GM23338 (cell line): ENCODE measurements around the gene MTA3. TPM values are rescaled to one million over a fixed set of nuclear protein-coding genes. Genes with fewer than 3 reads are reported as not detected.

Experiments used
- ATAC-seq: fragments of 200-7000 bp; cut with Tn5 transposase; 3 replicates; pipeline ENCODE4 v1.9.1; 2020
- DNase-seq: peaks from one replicate; pipeline ENCODE4 v3.0.0-alpha.2; 2015; ENCODE audit warnings: low spot score
- H2AFZ ChIP-seq: fragments of 200-600 bp; sonication (generic); 2 replicates; pipeline ENCODE4 v1.8.0; 2016; ENCODE audit warnings: antibody characterized with exemption, mild to moderate bottlenecking, moderate library complexity
- H3F3A ChIP-seq: fragments of 200-600 bp; sonication (generic); replicated peaks from 2 replicates; pipeline ENCODE4 v1.8.0; 2017; ENCODE audit warnings: antibody characterized with exemption, mixed run types, low read depth
- H3K27ac ChIP-seq: fragments of 200-600 bp; sonication (generic); 2 replicates; pipeline ENCODE4 v1.6.1; 2016; ENCODE audit warnings: low read depth
- H3K27me3 ChIP-seq: fragments of 200-600 bp; sonication (generic); 2 replicates; pipeline ENCODE4 v1.8.0; 2016; ENCODE audit warnings: mild to moderate bottlenecking, mixed run types, moderate library complexity; ENCODE audit not compliant: insufficient read depth
- H3K36me3 ChIP-seq: fragments of 200-600 bp; sonication (generic); 2 replicates; pipeline ENCODE4 v1.8.0; 2016; ENCODE audit warnings: mild to moderate bottlenecking; ENCODE audit not compliant: insufficient read depth
- H3K4me1 ChIP-seq: fragments of 200-600 bp; sonication (generic); 2 replicates; pipeline ENCODE4 v1.8.0; 2016; ENCODE audit warnings: mild to moderate bottlenecking, moderate library complexity; ENCODE audit not compliant: insufficient read depth
- H3K4me2 ChIP-seq: fragments of 200-600 bp; sonication (generic); 2 replicates; pipeline ENCODE4 v1.7.1; 2017; ENCODE audit warnings: mixed run types
- H3K4me3 ChIP-seq: fragments of 200-600 bp; sonication (generic); 2 replicates; pipeline ENCODE4 v1.6.1; 2016; ENCODE audit warnings: mixed run types
- H3K79me2 ChIP-seq: fragments of 200-600 bp; sonication (generic); replicated peaks from 2 replicates; pipeline ENCODE4 v1.8.0; 2017; ENCODE audit warnings: mild to moderate bottlenecking; ENCODE audit not compliant: insufficient read depth
- H3K9me2 ChIP-seq: fragments of 200-600 bp; sonication (generic); 2 replicates; pipeline ENCODE4 v1.8.0; 2017; ENCODE audit not compliant: insufficient read depth
- H4K20me1 ChIP-seq: fragments of 200-600 bp; sonication (generic); replicated peaks from 2 replicates; pipeline ENCODE4 v1.8.0; 2017; ENCODE audit warnings: mild to moderate bottlenecking; ENCODE audit not compliant: insufficient read depth
- H3K27ac Mint-ChIP-seq: 2 replicates; pipeline ENCODE4 v1.8.0; 2020; ENCODE audit warnings: inconsistent platforms, mild to moderate bottlenecking, moderate library complexity, mixed read lengths
- H3K27me3 Mint-ChIP-seq: 3 replicates; pipeline ENCODE4 v1.8.0; 2022; ENCODE audit warnings: low read depth, mild to moderate bottlenecking, moderate library complexity, mixed read lengths, inconsistent platforms; ENCODE audit not compliant: insufficient read depth, poor library complexity
- H3K36me3 Mint-ChIP-seq: 3 replicates; pipeline ENCODE4 v1.8.0; 2021; ENCODE audit warnings: low read depth, mild to moderate bottlenecking, inconsistent platforms, moderate library complexity, mixed read lengths
- H3K4me1 Mint-ChIP-seq: 3 replicates; pipeline ENCODE4 v1.8.0; 2020; ENCODE audit warnings: mild to moderate bottlenecking, inconsistent platforms, mixed read lengths
- H3K4me3 Mint-ChIP-seq: 3 replicates; pipeline ENCODE4 v1.8.0; 2021; ENCODE audit warnings: moderate library complexity, mild to moderate bottlenecking, inconsistent platforms, mixed read lengths
- H3K9me3 Mint-ChIP-seq: 3 replicates; pipeline ENCODE4 v1.8.0; 2020; ENCODE audit warnings: moderate library complexity, mild to moderate bottlenecking, inconsistent platforms, mixed read lengths
- EZH2 ChIP-seq: fragments of 200-600 bp; sonication (generic); IDR thresholded peaks from one replicate; pipeline ENCODE4 v1.8.0; 2017; ENCODE audit warnings: antibody characterized with exemption, mild to moderate bottlenecking, low read depth; ENCODE audit not compliant: unreplicated experiment
- EZH2phosphoT487 ChIP-seq: fragments of 200-600 bp; sonication (generic); IDR thresholded peaks from one replicate; pipeline ENCODE4 v1.8.1; 2018; ENCODE audit warnings: antibody characterized with exemption; ENCODE audit not compliant: unreplicated experiment
- NANOG ChIP-seq: IDR thresholded peaks from 2 replicates; pipeline ENCODE4 v1.6.1; 2016; ENCODE audit warnings: antibody characterized with exemption, borderline replicate concordance
- POLR2AphosphoS5 ChIP-seq: IDR thresholded peaks from 2 replicates; pipeline ENCODE4 v1.6.1; 2016; ENCODE audit warnings: antibody characterized with exemption, low read depth
- STAT1 ChIP-seq: IDR thresholded peaks from one replicate; pipeline ENCODE4 v1.6.1; 2016; ENCODE audit warnings: antibody characterized with exemption; ENCODE audit not compliant: unreplicated experiment
- ZNF114 ChIP-seq: fragments of 250-450 bp; sonication (Bioruptor Pico); IDR thresholded peaks from 2 replicates; pipeline ENCODE4 v1.5.0; 2020; ENCODE audit warnings: mild to moderate bottlenecking, moderate library complexity
- ZNF331 ChIP-seq: fragments of 250-450 bp; sonication (Bioruptor Pico); IDR thresholded peaks from 2 replicates; pipeline ENCODE4 v1.5.0; 2020; ENCODE audit warnings: low read depth, mild to moderate bottlenecking, moderate library complexity
- polyA plus RNA-seq: library from polyadenylated mRNA; unstranded; fragments of >200 nt; fragmentation: Nextera tagmentation; extraction: Ambion mirVana; gene quantifications from 2 replicates; pipeline ENCODE4 v1.2.1, GENCODE V29; 2016
- total RNA-seq: library from RNA; depleted of rRNA; stranded (reverse); fragments of >200 nt; shearing (Covaris generic); gene quantifications from 2 replicates; pipeline ENCODE4 v1.2.3, GENCODE V29; 2014
- TF ChIP-seq, protein P1 (sequence below), 2 experiments: fragments of 200-600 bp in 1 of 2; sonication (generic) in 1 of 2; conservative IDR thresholded peaks; 2 replicates each; pipeline versions ENCODE4 v1.5.1 to v1.6.1; 2016 to 2017; ENCODE audit warnings: antibody characterized with exemption in 2 of 2, low read depth in 2 of 2, mild to moderate bottlenecking in 2 of 2, moderate library complexity in 1 of 2
- TF ChIP-seq, protein P2 (sequence below): fragments of 250-450 bp; sonication (Bioruptor Pico); IDR thresholded peaks from 2 replicates; pipeline ENCODE4 v1.5.0; 2020; ENCODE audit warnings: mild to moderate bottlenecking, moderate library complexity
- TF ChIP-seq, protein P3 (sequence below): IDR thresholded peaks from 2 replicates; pipeline ENCODE4 v1.6.1; 2016; ENCODE audit warnings: antibody characterized with exemption

The MTA3 gene
- total and polyA plus RNA-seq, 2 experiments from 2014 or later: 162 to 208 TPM

DNA sequence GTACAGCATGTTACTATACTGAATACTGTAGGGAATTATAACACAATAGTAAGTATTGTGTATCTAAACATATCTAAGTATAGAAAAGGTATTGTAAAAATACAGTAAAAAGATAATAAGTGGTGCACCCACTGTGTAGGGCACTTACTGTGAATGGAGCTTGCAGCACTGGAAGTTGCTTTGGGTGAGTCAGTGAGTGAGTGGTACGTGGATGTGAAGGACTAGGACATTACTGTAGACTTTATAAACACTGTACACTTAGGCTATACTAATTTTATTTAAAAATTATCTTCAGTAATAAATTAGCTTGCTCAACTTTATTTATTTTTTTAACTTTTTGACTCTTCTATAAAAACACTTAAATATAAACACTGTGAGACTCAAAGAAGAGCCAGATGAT lies 82.6 kb downstream of the MTA3 start (continued):
- TF ChIP-seq, protein P1, sequence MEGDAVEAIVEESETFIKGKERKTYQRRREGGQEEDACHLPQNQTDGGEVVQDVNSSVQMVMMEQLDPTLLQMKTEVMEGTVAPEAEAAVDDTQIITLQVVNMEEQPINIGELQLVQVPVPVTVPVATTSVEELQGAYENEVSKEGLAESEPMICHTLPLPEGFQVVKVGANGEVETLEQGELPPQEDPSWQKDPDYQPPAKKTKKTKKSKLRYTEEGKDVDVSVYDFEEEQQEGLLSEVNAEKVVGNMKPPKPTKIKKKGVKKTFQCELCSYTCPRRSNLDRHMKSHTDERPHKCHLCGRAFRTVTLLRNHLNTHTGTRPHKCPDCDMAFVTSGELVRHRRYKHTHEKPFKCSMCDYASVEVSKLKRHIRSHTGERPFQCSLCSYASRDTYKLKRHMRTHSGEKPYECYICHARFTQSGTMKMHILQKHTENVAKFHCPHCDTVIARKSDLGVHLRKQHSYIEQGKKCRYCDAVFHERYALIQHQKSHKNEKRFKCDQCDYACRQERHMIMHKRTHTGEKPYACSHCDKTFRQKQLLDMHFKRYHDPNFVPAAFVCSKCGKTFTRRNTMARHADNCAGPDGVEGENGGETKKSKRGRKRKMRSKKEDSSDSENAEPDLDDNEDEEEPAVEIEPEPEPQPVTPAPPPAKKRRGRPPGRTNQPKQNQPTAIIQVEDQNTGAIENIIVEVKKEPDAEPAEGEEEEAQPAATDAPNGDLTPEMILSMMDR (conservative IDR thresholded peaks at IDR 0.05; ENCODE audit: low read depth in 2 of 2): no peak
- no peak for TF ChIP-seq EZH2phosphoT487
- no peak for TF ChIP-seq STAT1

DNA sequence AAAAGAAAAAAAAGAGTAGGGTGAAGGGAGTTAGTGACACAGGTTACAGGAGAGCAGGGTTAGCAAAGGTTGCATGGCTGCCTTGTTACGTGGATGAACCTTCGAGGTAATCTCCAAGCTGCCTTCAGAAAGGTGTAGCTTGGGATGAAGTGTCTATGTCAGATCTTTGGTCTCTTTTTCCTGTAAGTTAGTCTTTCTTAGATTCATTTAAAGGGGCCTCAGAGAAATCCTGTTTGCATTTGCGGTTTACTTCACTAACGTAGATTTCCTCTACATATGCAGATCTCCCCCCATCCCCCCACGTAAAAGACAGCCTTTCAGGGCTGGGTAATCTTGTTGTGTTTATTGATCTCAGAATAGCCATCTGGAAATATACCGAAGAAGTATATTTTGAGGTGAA lies 83.7 kb downstream of the MTA3 start:
- Histone ChIP-seq H3F3A (peaks cover 6% of the 10 kb centered on the region; the same call in 1 of the 2 replicates), H3K4me2 (peak overlapping the region; percentile 67), H3K36me3 (no peaks in the 10 kb centered on the region; the same call in 1 of the 2 replicates), H3K27me3 (no peaks in the 10 kb centered on the region), H3K27ac (peak overlapping the region; percentile 73), H3K4me3 (peak overlapping the region; percentile 27), H2AFZ (no peak overlapping the region), H3K4me1 (peaks cover 39% of the 10 kb centered on the region), H3K79me2 (peaks cover 83% of the 10 kb centered on the region), H3K9me2 (no peaks in the 10 kb centered on the region), H4K20me1 (peaks cover 4% of the 10 kb centered on the region)
- peak; percentile 40 for DNase-seq
- Mint-ChIP-seq H3K4me1 (peaks cover 42% of the 10 kb centered on the region), H3K27ac (peak overlapping the region; percentile 28), H3K4me3 (peak overlapping the region; percentile 49), H3K27me3 (peaks cover 2% of the 10 kb centered on the region), H3K9me3 (no peaks in the 10 kb centered on the region), H3K36me3 (peaks cover 28% of the 10 kb centered on the region)
- peak; percentile 31 for ATAC-seq
- TF ChIP-seq POLR2AphosphoS5 (no peak), EZH2phosphoT487 (no peak)

DNA sequence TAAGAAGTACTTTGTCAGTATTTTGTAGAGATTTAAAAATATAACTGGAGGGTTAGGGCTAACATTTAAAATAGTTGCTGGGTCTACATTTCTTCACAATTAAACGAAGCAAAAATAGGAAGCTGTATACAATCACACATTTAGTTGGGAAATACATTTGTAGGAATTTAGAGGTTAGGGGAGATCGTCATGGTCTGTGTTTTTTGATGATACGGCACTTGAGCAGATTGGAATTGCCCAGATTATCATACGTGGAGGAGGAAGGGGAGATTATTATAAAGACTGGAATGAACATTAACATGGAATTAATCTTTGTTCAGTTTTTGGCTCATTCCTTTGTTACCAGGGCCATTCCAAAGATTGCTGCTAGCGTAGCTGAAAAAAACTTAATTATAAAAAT lies 84.6 kb downstream of the MTA3 start:
- H3K4me1 ChIP-seq: peaks cover 39% of the 10 kb centered on the region
- H3K27me3 Mint-ChIP-seq: peaks cover under 1% of the 10 kb centered on the region
- H3K4me3 ChIP-seq: no peak overlapping the region
- H3K79me2 ChIP-seq: peaks cover 86% of the 10 kb centered on the region
- H3K9me2 ChIP-seq: no peaks in the 10 kb centered on the region
- no peak overlapping the region; the same call in 1 of the 2 replicates for H3K27ac ChIP-seq
- peaks cover 4% of the 10 kb centered on the region for H4K20me1 ChIP-seq
- no peaks in the 10 kb centered on the region for H3K27me3 ChIP-seq
- H2AFZ ChIP-seq: no peak overlapping the region
- H3K36me3 ChIP-seq: no peaks in the 10 kb centered on the region; the same call in 1 of the 2 replicates
- H3K36me3 Mint-ChIP-seq: peaks cover 28% of the 10 kb centered on the region
- H3F3A ChIP-seq: peaks cover 4% of the 10 kb centered on the region; the same call in 1 of the 2 replicates
- peak overlapping the region; percentile 6 for H3K27ac Mint-ChIP-seq
- H3K4me3 Mint-ChIP-seq: no peak overlapping the region
- no peaks in the 10 kb centered on the region for H3K9me3 Mint-ChIP-seq
- peak overlapping the region; percentile 67; the same call in 1 of the 2 replicates for H3K4me2 ChIP-seq
- H3K4me1 Mint-ChIP-seq: peaks cover 39% of the 10 kb centered on the region
- no peak for DNase-seq
- no peak for ATAC-seq
- TF ChIP-seq ZNF331 (CRISPR knock-in tag) (no peak), POLR2AphosphoS5 (no peak), EZH2 (no peak), NANOG (no peak), ZNF114 (CRISPR knock-in tag) (no peak), STAT1 (no peak), EZH2phosphoT487 (no peak)
- TF ChIP-seq, protein P2, sequence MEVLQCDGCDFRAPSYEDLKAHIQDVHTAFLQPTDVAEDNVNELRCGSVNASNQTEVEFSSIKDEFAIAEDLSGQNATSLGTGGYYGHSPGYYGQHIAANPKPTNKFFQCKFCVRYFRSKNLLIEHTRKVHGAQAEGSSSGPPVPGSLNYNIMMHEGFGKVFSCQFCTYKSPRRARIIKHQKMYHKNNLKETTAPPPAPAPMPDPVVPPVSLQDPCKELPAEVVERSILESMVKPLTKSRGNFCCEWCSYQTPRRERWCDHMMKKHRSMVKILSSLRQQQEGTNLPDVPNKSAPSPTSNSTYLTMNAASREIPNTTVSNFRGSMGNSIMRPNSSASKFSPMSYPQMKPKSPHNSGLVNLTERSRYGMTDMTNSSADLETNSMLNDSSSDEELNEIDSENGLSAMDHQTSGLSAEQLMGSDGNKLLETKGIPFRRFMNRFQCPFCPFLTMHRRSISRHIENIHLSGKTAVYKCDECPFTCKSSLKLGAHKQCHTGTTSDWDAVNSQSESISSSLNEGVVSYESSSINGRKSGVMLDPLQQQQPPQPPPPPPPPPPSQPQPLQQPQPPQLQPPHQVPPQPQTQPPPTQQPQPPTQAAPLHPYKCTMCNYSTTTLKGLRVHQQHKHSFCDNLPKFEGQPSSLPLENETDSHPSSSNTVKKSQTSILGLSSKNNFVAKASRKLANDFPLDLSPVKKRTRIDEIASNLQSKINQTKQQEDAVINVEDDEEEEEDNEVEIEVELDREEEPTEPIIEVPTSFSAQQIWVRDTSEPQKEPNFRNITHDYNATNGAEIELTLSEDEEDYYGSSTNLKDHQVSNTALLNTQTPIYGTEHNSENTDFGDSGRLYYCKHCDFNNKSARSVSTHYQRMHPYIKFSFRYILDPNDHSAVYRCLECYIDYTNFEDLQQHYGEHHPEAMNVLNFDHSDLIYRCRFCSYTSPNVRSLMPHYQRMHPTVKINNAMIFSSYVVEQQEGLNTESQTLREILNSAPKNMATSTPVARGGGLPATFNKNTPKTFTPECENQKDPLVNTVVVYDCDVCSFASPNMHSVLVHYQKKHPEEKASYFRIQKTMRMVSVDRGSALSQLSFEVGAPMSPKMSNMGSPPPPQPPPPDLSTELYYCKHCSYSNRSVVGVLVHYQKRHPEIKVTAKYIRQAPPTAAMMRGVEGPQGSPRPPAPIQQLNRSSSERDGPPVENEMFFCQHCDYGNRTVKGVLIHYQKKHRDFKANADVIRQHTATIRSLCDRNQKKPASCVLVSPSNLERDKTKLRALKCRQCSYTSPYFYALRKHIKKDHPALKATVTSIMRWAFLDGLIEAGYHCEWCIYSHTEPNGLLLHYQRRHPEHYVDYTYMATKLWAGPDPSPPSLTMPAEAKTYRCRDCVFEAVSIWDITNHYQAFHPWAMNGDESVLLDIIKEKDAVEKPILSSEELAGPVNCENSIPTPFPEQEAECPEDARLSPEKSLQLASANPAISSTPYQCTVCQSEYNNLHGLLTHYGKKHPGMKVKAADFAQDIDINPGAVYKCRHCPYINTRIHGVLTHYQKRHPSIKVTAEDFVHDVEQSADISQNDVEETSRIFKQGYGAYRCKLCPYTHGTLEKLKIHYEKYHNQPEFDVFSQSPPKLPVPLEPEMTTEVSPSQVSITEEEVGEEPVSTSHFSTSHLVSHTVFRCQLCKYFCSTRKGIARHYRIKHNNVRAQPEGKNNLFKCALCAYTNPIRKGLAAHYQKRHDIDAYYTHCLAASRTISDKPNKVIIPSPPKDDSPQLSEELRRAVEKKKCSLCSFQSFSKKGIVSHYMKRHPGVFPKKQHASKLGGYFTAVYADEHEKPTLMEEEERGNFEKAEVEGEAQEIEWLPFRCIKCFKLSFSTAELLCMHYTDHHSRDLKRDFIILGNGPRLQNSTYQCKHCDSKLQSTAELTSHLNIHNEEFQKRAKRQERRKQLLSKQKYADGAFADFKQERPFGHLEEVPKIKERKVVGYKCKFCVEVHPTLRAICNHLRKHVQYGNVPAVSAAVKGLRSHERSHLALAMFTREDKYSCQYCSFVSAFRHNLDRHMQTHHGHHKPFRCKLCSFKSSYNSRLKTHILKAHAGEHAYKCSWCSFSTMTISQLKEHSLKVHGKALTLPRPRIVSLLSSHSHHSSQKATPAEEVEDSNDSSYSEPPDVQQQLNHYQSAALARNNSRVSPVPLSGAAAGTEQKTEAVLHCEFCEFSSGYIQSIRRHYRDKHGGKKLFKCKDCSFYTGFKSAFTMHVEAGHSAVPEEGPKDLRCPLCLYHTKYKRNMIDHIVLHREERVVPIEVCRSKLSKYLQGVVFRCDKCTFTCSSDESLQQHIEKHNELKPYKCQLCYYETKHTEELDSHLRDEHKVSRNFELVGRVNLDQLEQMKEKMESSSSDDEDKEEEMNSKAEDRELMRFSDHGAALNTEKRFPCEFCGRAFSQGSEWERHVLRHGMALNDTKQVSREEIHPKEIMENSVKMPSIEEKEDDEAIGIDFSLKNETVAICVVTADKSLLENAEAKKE (CRISPR knock-in tag): no peak
- TF ChIP-seq, protein P3, sequence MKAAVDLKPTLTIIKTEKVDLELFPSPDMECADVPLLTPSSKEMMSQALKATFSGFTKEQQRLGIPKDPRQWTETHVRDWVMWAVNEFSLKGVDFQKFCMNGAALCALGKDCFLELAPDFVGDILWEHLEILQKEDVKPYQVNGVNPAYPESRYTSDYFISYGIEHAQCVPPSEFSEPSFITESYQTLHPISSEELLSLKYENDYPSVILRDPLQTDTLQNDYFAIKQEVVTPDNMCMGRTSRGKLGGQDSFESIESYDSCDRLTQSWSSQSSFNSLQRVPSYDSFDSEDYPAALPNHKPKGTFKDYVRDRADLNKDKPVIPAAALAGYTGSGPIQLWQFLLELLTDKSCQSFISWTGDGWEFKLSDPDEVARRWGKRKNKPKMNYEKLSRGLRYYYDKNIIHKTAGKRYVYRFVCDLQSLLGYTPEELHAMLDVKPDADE: no peak
